ENCODE results near the gene IGFBP5.

DNA sequence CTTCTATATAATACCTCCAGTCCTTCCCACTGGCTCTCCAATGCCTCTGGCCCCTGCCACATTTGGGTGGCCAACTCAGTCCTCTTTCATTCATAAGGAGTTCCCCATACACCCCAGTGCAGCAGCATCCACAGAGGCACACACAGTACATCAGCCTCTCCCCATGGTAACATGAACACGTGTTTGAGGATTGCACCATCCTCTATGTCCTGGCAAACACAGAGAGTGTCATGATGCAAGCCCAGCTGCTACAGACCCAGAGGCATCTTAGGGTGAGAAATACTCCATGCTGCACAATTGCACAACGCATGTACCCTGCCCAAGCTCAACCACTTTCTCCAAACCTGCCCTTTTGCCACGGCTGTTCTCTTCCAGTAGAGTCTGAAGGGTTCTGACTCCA is 11.5 kb downstream of the IGFBP5 start:
- TF ChIP-seq CTCF (IDR thresholded peaks at IDR 0.05) (no peak), EZH2 (IDR thresholded peaks at IDR 0.05; ENCODE audit: borderline replicate concordance, insufficient read depth, low read depth, low read length, poor library complexity, severe bottlenecking) (no peak)

Data from B cell (primary cell).